GM12878 (cell line): Measurements from ENCODE around the gene CBARP. TPM values are rescaled to one million over a fixed set of nuclear protein-coding genes. Genes with fewer than 3 reads are reported as not detected.

Experiments used
- ATAC-seq: fragments of 200-7000 bp; cut with Tn5 transposase; 3 replicates; pipeline ENCODE4 v1.9.1; 2020; ENCODE audit warnings: mild to moderate bottlenecking, moderate library complexity
- BruUV-seq: library from RNA; stranded (reverse); fragments of 400-500 nt; replicated peaks from 2 replicates; lab custom pipeline; 2021; lab: Mats Ljungman, UMichigan
- CTCF ChIA-PET: fragments of 300-600 bp; sonication (Branson Sonifier 250); formaldehyde crosslinking; extraction: SDS; loops from one replicate; lab custom pipeline; 2021; ENCODE audit warnings: inconsistent platforms; lab: Yijun Ruan, JAX
- POLR2A ChIA-PET: fragments of 350-600 bp; formaldehyde crosslinking; extraction: SDS; loops from one replicate; lab custom pipeline; 2021; ENCODE audit warnings: inconsistent platforms; lab: Charles Lee
- RAD21 ChIA-PET: fragments of 300-600 bp; sonication (Branson Sonifier 250); formaldehyde crosslinking; loops from one replicate; lab custom pipeline; 2023; ENCODE audit warnings: antibody characterized with exemption; ENCODE audit not compliant: unreplicated experiment; lab: Charles Lee
- SMC1A ChIA-PET: fragments of 300-600 bp; sonication (Branson Sonifier 250); formaldehyde crosslinking; loops from one replicate; lab custom pipeline; 2023; ENCODE audit not compliant: unreplicated experiment, uncharacterized antibody; lab: Charles Lee
- DNase-seq: peaks from one replicate; pipeline ENCODE4 v3.0.0-alpha.2; 2011; ENCODE audit warnings: low read depth, low spot score
- FAIRE-seq: peaks from 3 replicates; lab custom pipeline; 2011; peaks lifted over from hg19 to GRCh38; lab: Jason Lieb, UNC
- H2AFZ ChIP-seq: 2 replicates; pipeline ENCODE4 v1.6.0; 2011; ENCODE audit warnings: low read depth, low read length, control low read depth; ENCODE audit not compliant: control insufficient read depth
- H3K27ac ChIP-seq: 2 replicates; pipeline ENCODE4 v1.5.1; 2011; ENCODE audit warnings: control low read depth; ENCODE audit not compliant: control insufficient read depth, insufficient read depth
- H3K27me3 ChIP-seq, 2 experiments: replicated peaks in 1 of 2; 2 replicates each; pipeline versions ENCODE4 v1.6.0 to v1.6.1; 2011; ENCODE audit warnings: low read length in 1 of 2; ENCODE audit not compliant: control insufficient read depth in 2 of 2, insufficient read depth in 2 of 2
- H3K36me3 ChIP-seq, 2 experiments: 2 replicates each; pipeline ENCODE4 v1.5.1; 2011; ENCODE audit warnings: low read length in 1 of 2; ENCODE audit not compliant: control insufficient read depth in 2 of 2, insufficient read depth in 2 of 2
- H3K4me1 ChIP-seq: 2 replicates; pipeline ENCODE4 v1.6.1; 2011; ENCODE audit warnings: mild to moderate bottlenecking, low read length, moderate library complexity, mixed read lengths; ENCODE audit not compliant: control insufficient read depth, insufficient read depth
- H3K4me2 ChIP-seq: 2 replicates; pipeline ENCODE4 v1.6.0; 2011; ENCODE audit warnings: control low read depth; ENCODE audit not compliant: control insufficient read depth, insufficient read depth
- H3K4me3 ChIP-seq: fragments of 200-600 bp; sonication (generic); 2 replicates; pipeline ENCODE4 v1.5.1; 2016
- H3K79me2 ChIP-seq: 2 replicates; pipeline ENCODE4 v1.6.0; 2011; ENCODE audit warnings: low read length; ENCODE audit not compliant: control insufficient read depth, insufficient read depth
- H3K9ac ChIP-seq: 2 replicates; pipeline ENCODE4 v1.8.0; 2011; ENCODE audit warnings: low read length, control low read depth, mixed read lengths; ENCODE audit not compliant: control insufficient read depth, insufficient read depth
- H3K9me3 ChIP-seq: replicated peaks from 3 replicates; pipeline ENCODE4 v1.5.1; 2011; ENCODE audit warnings: mild to moderate bottlenecking, low read length; ENCODE audit not compliant: control insufficient read depth, insufficient read depth
- H4K20me1 ChIP-seq: 2 replicates; pipeline ENCODE4 v1.6.0; 2011; ENCODE audit not compliant: control insufficient read depth, insufficient read depth
- CHD2 ChIP-seq: IDR thresholded peaks from 2 replicates; pipeline ENCODE4 v1.6.1; 2011; ENCODE audit warnings: low read depth, low read length, improper control_type of control experiment, borderline replicate concordance
- JUND ChIP-seq: IDR thresholded peaks from 2 replicates; pipeline ENCODE4 v1.6.1; 2012; ENCODE audit warnings: low read depth, mild to moderate bottlenecking, low read length, improper control_type of control experiment, moderate library complexity
- MEF2B ChIP-seq: fragments of 450-650 bp; IDR thresholded peaks from 2 replicates; pipeline ENCODE4 v1.6.1; 2018; ENCODE audit warnings: mild to moderate bottlenecking, moderate library complexity; ENCODE audit not compliant: partially characterized antibody, poor library complexity, severe bottlenecking
- MYB ChIP-seq: fragments of 150-350 bp; IDR thresholded peaks from 2 replicates; pipeline ENCODE4 v1.6.1; 2014; ENCODE audit warnings: mild to moderate bottlenecking, low read depth, low read length, borderline replicate concordance
- SMAD5 ChIP-seq: IDR thresholded peaks from 2 replicates; pipeline ENCODE4 v1.6.1; 2016; ENCODE audit warnings: antibody characterized with exemption, low read depth
- WGBS: methylation state at CpG from one replicate; pipeline ENCODE4 v1.1.6; 2016; ENCODE audit warnings: low lambda C conversion rate; ENCODE audit not compliant: insufficient replicate concordance, insufficient coverage; ENCODE audit errors: missing lambda C conversion rate; 5-methylcytosine and 5-hydroxymethylcytosine counted together
- in situ Hi-C: fragments of 300-500 bp; cut with MboI; formaldehyde crosslinking; loops from 9 replicates; pipeline ENCODE4 v1.14.3; 2018; ENCODE audit warnings: mixed read lengths
- intact Hi-C: fragments of 100-400 bp; cut with micrococcal nuclease; formaldehyde crosslinking; loops from one replicate; pipeline ENCODE4 v1.14.2; 2022; ENCODE audit not compliant: unreplicated experiment
- polyA plus RNA-seq, 11 experiments: library from polyadenylated mRNA; depleted of rRNA in 4 of 11; unstranded in 6 of 11; stranded (reverse) in 5 of 11; fragments of >200 nt; fragmentation: Nextera tagmentation in 4 of 11; fragmentation: Illumina TruSeq in 1 of 11; extraction: Ambion mirVana in 4 of 11; extraction: Trizol in 1 of 11; gene quantifications; 1 replicate in 1 of 11; 2 replicates in 10 of 11; pipeline versions ENCODE4 v1.2.1 to v1.2.3, GENCODE V29; 2011 to 2016; ENCODE audit warnings: inconsistent platforms in 2 of 11, missing spikeins in 2 of 11, low read depth in 1 of 11
- total RNA-seq, 4 experiments: library from RNA; depleted of rRNA in 3 of 4; stranded (reverse); fragments of >200 nt in 3 of 4; fragmentation: Illumina TruSeq in 1 of 4; extraction: Trizol in 1 of 4; gene quantifications; 2 replicates each; pipeline versions ENCODE4 v1.2.1 to v1.2.3, GENCODE V29; 2013 to 2021
- TF ChIP-seq, protein P1 (sequence below): fragments of 450-650 bp; IDR thresholded peaks from 2 replicates; pipeline ENCODE4 v1.6.1; 2016; ENCODE audit warnings: mild to moderate bottlenecking
- TF ChIP-seq, protein P2 (sequence below): IDR thresholded peaks from 2 replicates; pipeline ENCODE4 v1.6.1; 2012; ENCODE audit warnings: low read depth, low read length, improper control_type of control experiment

The CBARP gene
- total and polyA plus RNA-seq, 10 of the 15 experiments (the other 5 are each of a cell fraction or from before 2014, with no cell fraction given), result 0.04 to 0.59 (median 0.18) TPM; not detected in 3

DNA sequence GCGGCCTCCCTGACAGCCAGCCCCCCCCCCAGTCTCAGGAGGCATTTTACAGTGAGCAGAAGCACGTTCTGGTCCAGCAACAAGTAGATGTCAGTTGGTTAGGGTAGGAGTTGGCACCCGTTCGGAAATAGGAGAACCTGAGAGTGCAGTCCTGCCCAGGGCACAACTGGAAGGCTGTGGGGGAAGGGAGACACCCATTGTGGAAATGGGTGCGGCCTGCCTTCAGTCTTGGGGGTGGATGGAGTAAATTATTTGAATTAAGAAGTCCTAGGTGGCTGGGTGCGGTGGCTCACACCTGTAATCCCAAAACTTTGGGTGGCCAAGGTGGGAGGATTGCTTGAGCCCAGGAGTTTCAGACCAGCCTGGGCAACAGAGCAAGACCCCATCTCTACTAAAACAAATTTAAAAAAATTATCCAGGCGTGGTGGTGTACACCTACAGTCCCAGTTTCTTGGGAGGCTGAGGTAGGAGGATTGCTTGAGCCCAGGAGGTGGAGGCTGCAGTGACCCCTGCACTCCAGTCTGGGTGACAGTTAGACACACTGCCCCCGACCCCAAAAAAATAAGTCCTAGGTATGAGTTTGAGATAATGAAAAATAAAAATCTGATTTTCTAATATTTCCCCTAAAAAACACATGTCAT lies 32.5 kb upstream of the CBARP start:
- Histone ChIP-seq H3K9me3 (no peaks in the 10 kb centered on the region), H2AFZ (no peak overlapping the region), H3K4me1 (peaks cover 41% of the 10 kb centered on the region), H4K20me1 (no peaks in the 10 kb centered on the region; the same call in 1 of the 2 replicates), H3K4me2 (peak overlapping the region; percentile 99), H3K27ac (peak overlapping the region; percentile 98), H3K27me3 (no peaks in the 10 kb centered on the region), H3K9ac (peak overlapping the region; percentile 98), H3K79me2 (peaks cover 56% of the 10 kb centered on the region), H3K36me3 (peaks cover 34 to 35% of the 10 kb centered on the region in 2 experiments), H3K4me3 (peak overlapping the region; percentile 98)
- ATAC-seq (no peak), DNase-seq (no peak), FAIRE-seq (no peak)
- in situ Hi-C loops (no loop called here), intact Hi-C loops (no loop called here)
- ChIA-PET SMC1A (interaction anchor here (7.3 kb wide), 1 partner anchor 26 kb away, joined by 172 read pairs; the partner anchor contains the start of gene ATP5F1D), POLR2A (interaction anchor here (8.7 kb wide), 1 partner anchor 27 kb away, joined by 184 read pairs; the partner anchor contains the start of gene ATP5F1D), RAD21 (no interaction called here), CTCF (interaction anchor here (4.0 kb wide), 1 partner anchor 26 kb away, joined by 32 read pairs; no protein-coding TSS in a partner anchor)
- WGBS, result under 1% methylated on average over 8 of the region's 8 CpGs
- no TSS peak for BruUV-seq
- TF ChIP-seq SMAD5 (0 out of 2 replicates have a peak, but pooled peaks have one; percentile 49), MEF2B (peak; percentile 0), JUND (no peak), MYB (no peak), CHD2 (no peak)
- TF ChIP-seq, protein P1, sequence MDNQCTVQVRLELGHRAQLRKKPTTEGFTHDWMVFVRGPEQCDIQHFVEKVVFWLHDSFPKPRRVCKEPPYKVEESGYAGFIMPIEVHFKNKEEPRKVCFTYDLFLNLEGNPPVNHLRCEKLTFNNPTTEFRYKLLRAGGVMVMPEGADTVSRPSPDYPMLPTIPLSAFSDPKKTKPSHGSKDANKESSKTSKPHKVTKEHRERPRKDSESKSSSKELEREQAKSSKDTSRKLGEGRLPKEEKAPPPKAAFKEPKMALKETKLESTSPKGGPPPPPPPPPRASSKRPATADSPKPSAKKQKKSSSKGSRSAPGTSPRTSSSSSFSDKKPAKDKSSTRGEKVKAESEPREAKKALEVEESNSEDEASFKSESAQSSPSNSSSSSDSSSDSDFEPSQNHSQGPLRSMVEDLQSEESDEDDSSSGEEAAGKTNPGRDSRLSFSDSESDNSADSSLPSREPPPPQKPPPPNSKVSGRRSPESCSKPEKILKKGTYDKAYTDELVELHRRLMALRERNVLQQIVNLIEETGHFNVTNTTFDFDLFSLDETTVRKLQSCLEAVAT, result no peak; the same call in 1 of the 2 replicates
- TF ChIP-seq, protein P2, sequence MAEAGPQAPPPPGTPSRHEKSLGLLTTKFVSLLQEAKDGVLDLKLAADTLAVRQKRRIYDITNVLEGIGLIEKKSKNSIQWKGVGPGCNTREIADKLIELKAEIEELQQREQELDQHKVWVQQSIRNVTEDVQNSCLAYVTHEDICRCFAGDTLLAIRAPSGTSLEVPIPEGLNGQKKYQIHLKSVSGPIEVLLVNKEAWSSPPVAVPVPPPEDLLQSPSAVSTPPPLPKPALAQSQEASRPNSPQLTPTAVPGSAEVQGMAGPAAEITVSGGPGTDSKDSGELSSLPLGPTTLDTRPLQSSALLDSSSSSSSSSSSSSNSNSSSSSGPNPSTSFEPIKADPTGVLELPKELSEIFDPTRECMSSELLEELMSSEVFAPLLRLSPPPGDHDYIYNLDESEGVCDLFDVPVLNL, result peak; percentile 51; the same call in 1 of the 2 replicates
